GM18951 (cell line): ENCODE results near the gene SFXN5.

Experiments
- POLR2A ChIP-seq: IDR thresholded peaks from 4 replicates; pipeline ENCODE4 v1.6.1; 2011; ENCODE audit warnings: mild to moderate bottlenecking; ENCODE audit not compliant: insufficient read length, insufficient read depth; ENCODE audit errors: extremely low read depth
- in situ Hi-C: fragments of 300-500 bp; cut with MboI; formaldehyde crosslinking; loops from one replicate; pipeline ENCODE4 v1.12.0; 2022; ENCODE audit warnings: low sequenced_read_pairs, mixed read lengths, inconsistent platforms; ENCODE audit not compliant: unreplicated experiment

SFXN5 gene

DNA sequence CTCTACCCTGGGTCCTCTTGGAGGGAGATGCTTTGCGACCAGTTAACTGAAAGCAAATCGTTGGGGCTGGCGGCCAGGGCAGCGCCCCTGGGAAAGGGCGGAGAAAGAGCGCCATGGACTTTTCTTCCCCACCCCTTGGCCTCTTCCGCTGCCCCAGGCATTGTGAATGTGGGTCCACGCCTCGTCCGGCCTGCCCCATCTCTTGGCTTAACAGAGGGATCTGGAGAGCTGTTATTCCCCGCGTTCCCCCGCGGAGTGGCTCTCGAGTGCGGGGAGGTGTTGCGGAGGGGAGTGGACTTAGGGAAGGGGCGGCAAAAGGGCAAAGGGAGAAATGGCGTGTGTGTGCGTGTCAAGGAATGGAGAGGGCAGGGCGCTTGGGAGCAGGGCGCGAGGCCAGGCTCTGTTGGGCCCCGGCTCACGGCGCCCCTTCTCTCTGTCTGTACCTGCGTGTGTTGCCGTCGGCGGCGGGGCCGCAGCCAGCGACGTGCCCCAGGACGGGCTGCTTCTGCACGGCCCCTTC lies 147.6 kb downstream of the SFXN5 start:
- in situ Hi-C loops, result no loop called here
- TF ChIP-seq POLR2A, result no peak

DNA sequence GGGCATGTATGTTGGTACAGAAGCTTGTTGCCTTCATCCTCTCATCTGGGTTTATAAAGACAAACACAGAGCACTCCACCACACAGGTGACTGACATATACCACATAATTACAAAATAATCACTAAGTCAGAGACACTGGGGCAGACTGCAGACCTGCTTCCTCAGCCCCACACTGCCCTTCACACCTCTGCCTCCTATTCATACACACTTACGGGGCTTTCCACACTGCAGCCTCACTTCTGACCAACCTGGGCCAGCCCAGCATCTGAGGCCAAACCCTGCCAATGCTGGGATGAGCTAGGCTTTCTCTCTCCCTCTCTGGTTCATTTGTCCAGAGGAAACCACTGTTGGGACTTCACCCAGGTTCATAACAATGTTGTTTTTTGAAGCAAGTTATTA lies 149.7 kb downstream of the SFXN5 start:
- in situ Hi-C loops, result no loop called here
- no peak for TF ChIP-seq POLR2A

DNA sequence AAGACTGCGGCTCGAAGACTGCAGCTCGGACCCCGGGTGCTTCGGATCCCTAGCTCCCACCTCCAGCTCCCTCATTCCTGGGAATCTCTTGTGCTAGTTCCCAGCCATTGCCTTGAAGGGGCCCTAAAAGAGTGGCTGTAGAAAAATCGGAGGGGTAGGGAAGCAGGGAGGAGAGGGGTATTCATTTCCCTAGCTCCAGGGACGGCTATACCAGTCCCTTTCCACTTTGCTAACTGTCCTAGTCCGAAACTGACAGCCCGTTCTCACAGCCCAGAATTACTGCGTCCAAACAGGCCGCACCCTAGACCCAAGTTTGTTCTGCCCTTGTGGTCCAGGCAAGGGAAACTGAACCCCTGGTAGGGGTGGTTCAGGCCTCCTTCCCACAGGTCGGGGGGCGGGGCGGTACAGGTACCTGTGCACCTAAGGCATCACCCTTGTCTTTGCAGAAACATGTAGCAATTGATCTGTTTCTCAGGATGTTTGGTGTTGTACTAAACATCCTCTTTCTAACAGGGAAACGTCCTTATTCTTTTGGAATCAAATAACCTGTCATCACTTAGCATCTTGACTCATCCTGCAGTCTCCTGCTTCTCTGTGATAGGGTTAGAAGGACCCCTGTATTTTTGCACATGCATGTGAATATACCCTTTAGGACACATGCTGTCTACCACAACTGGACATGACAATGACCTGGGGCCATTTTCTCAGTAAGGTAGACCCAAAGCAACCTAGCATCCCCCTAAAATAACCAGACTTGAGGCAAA lies 150.2 kb downstream of the SFXN5 start:
- in situ Hi-C loops, result no loop called here
- TF ChIP-seq POLR2A, result no peak

GRCh38 chr2:72920318-72921087 lies 151.0 kb downstream of the SFXN5 start:
- in situ Hi-C loops, result no loop called here
- no peak for TF ChIP-seq POLR2A

- in situ Hi-C loops, result no loop called here
- TF ChIP-seq POLR2A, result no peak
Measured at GRCh38 chr2:72919414-72920317, 151.8 kb downstream of the SFXN5 start.

- in situ Hi-C loops, result no loop called here
- TF ChIP-seq POLR2A, result peak; percentile 3
Measured at GRCh38 chr2:72917877-72918553, 153.5 kb downstream of the SFXN5 start.

DNA sequence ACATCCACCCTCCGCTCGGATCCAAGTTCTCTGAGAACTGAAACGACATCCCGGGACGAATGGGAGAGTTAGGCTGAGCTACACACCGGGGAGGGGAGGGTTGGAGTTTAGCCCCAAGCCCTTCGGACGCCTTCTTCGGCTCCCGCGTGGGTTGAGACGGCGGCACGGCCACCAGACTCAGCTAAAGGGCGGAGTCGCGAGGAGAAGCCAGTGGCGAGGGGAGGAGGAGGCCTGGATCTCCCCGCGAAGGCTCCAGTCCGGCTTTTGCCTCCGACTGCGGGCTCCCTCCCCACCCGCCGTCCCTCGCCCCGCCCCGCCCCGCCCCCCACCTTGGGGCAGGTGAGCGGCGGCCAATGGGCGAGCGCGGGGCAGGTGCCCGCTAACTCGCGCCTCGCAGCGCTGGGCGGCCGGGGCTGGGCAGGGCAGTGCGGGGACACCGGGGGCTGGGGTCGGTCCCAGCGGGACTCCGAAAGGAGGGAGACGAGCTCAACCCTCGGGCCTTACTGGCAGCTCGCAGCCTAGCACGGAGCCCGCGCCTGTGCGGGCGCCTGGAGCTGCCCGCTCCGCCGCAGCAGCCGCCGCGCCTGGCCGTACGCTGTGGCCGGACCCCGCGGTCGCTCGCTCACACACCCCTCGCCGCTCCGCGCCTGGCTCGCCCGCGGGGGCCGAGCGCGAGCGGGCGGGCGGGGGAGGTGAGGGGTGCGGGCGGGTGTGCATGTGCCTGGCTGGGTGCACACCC lies 154.2 kb downstream of the SFXN5 start, which contains the start of gene EMX1:
TSS of gene EMX1 (plus strand) at position 382 of the 739 bp plus-strand sequence. CDS start at position 716, 334 bp downstream.
- in situ Hi-C loops, result no loop called here
- TF ChIP-seq POLR2A, result peak; percentile 31

GRCh38 chr2:72916743-72917137 lies 154.8 kb downstream of the SFXN5 start:
- TF ChIP-seq POLR2A, result no peak
- in situ Hi-C loops, result no loop called here

DNA sequence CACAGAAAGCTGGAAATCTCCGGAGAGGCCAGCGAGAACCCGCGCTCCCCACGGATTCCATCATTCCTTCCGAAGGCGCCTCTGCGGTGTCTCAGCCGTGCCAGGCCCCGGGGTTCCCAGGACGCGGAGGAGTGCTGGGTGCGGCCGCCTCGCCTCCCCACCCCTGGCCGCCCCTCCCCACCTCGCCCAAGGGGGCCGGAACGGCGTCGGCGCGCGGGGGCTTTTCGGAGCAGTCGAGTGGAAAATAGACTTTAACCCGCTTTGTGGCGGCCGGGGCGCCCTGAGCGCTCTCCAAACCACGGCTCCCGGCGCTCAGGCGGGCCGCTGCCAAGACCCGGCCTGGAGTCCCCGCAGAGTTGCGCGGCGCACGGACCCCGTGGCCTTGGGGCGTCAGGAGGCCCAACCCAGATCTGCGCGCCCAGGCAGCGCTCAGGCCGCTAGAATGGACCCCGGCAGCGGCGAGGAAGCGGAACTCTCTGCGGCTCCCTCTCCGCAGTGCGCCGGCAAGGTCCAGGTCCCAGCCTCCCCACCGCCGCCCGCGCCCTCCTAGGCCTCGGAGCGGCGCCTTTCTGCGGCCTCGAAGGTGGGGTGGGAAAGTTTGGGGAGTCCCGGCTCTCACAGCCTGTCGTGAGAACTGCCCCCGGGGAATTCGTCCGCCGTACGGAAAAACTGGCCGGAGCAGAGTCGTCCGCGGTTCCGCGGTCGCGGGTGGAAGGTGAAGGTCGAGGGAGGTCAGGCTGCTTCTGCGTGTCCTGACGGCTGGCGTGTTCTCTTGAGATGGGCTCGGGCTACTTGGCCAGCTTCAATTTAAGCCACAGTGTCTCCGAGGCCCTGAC lies 155.4 kb downstream of the SFXN5 start:
- peak; percentile 46 for TF ChIP-seq POLR2A
- in situ Hi-C loops, result no loop called here

- TF ChIP-seq POLR2A, result no peak
Measured at GRCh38 chr2:72915320-72915906, 156.1 kb downstream of the SFXN5 start.

GRCh38 chr2:72914589-72915319 lies 156.8 kb downstream of the SFXN5 start:
- in situ Hi-C loops, result no loop called here
- TF ChIP-seq POLR2A, result no peak

More at GRCh38 chr2:72915320-72915906, 156.1 kb downstream of the SFXN5 start:
- in situ Hi-C loops, result no loop called here
